Activated T-helper 2 cell treated with anti-CD3 and anti-CD28 coated beads, Interferon-gamma antibody, Interleukin-2, Interleukin-4, amounts not matched to agents 10 μg/mL and 5 μg/mL and 100 μg/mL, durations not matched to agents 14 hours and 24 hours and 36 hours (primary cell): ENCODE measurements around the gene PPP2R2C. TPM values are rescaled to one million over a fixed set of nuclear protein-coding genes. Genes with fewer than 3 reads are reported as not detected.

Experiments used
- DNase-seq: peaks from one replicate; pipeline ENCODE4 v3.0.0; 2021; ENCODE audit warnings: low spot score
- H3K27ac Mint-ChIP-seq: one replicate; pipeline ENCODE4 v1.8.0; 2021; ENCODE audit warnings: mixed read lengths
- H3K27me3 Mint-ChIP-seq: one replicate; pipeline ENCODE4 v1.8.0; 2021; ENCODE audit warnings: low read depth, mixed read lengths
- H3K36me3 Mint-ChIP-seq: one replicate; pipeline ENCODE4 v1.8.0; 2021; ENCODE audit warnings: low read depth, mixed read lengths
- H3K4me1 Mint-ChIP-seq: one replicate; pipeline ENCODE4 v1.8.0; 2021; ENCODE audit warnings: low read depth, mixed read lengths
- H3K4me3 Mint-ChIP-seq: one replicate; pipeline ENCODE4 v1.8.0; 2021; ENCODE audit warnings: low read depth, mild to moderate bottlenecking, moderate library complexity, mixed read lengths
- H3K9me3 Mint-ChIP-seq: one replicate; pipeline ENCODE4 v1.8.0; 2021; ENCODE audit warnings: mixed read lengths
- intact Hi-C: fragments of 100-400 bp; cut with micrococcal nuclease; formaldehyde crosslinking; loops from one replicate; pipeline ENCODE4 v1.15.1; 2023
- total RNA-seq: library from RNA; stranded (reverse); gene quantifications from 2 replicates; pipeline ENCODE4 v1.2.3, GENCODE V29; 2022

The PPP2R2C gene
- total RNA-seq, 1 donor from 2014 or later: not detected

- no peak overlapping the region for H3K27ac Mint-ChIP-seq
- no peaks in the 10 kb centered on the region for H3K36me3 Mint-ChIP-seq
- intact Hi-C loops: no loop called here
- H3K4me3 Mint-ChIP-seq: no peak overlapping the region
- peaks cover 43% of the 10 kb centered on the region for H3K27me3 Mint-ChIP-seq
- no peaks in the 10 kb centered on the region for H3K9me3 Mint-ChIP-seq
- H3K4me1 Mint-ChIP-seq: no peaks in the 10 kb centered on the region
- no peak for DNase-seq
Measured at GRCh38 chr4:6470502-6471306, 1.7 kb downstream of the PPP2R2C start.

GRCh38 chr4:6469898-6470501, 2.4 kb downstream of the PPP2R2C start:
- peaks cover 39% of the 10 kb centered on the region for H3K27me3 Mint-ChIP-seq
- no peak overlapping the region for H3K4me3 Mint-ChIP-seq
- DNase-seq: no peak
- H3K9me3 Mint-ChIP-seq: no peaks in the 10 kb centered on the region
- H3K36me3 Mint-ChIP-seq: no peaks in the 10 kb centered on the region
- H3K4me1 Mint-ChIP-seq: no peaks in the 10 kb centered on the region
- intact Hi-C loops: no loop called here
- H3K27ac Mint-ChIP-seq: no peak overlapping the region

GRCh38 chr4:6469144-6469543, 3.3 kb downstream of the PPP2R2C start:
- Mint-ChIP-seq H3K27me3 (peaks cover 36% of the 10 kb centered on the region), H3K9me3 (no peaks in the 10 kb centered on the region), H3K4me1 (no peaks in the 10 kb centered on the region), H3K36me3 (no peaks in the 10 kb centered on the region), H3K4me3 (no peak overlapping the region), H3K27ac (no peak overlapping the region)
- intact Hi-C loops: no loop called here
- DNase-seq: no peak

- Mint-ChIP-seq H3K27ac (no peak overlapping the region), H3K9me3 (no peaks in the 10 kb centered on the region), H3K27me3 (peaks cover 30% of the 10 kb centered on the region), H3K4me1 (no peaks in the 10 kb centered on the region), H3K36me3 (no peaks in the 10 kb centered on the region), H3K4me3 (no peak overlapping the region)
- DNase-seq: no peak
- intact Hi-C loops: no loop called here
Measured at GRCh38 chr4:6468376-6468775, 4.0 kb downstream of the PPP2R2C start.

GRCh38 chr4:6467600-6467999, 4.8 kb downstream of the PPP2R2C start:
- Mint-ChIP-seq H3K36me3 (no peaks in the 10 kb centered on the region), H3K27ac (no peak overlapping the region), H3K4me3 (no peak overlapping the region), H3K4me1 (no peaks in the 10 kb centered on the region), H3K9me3 (no peaks in the 10 kb centered on the region), H3K27me3 (peaks cover 23% of the 10 kb centered on the region)
- intact Hi-C loops: no loop called here
- no peak for DNase-seq

- H3K4me3 Mint-ChIP-seq: no peak overlapping the region
- H3K27ac Mint-ChIP-seq: no peak overlapping the region
- no peaks in the 10 kb centered on the region for H3K36me3 Mint-ChIP-seq
- peaks cover 22% of the 10 kb centered on the region for H3K27me3 Mint-ChIP-seq
- intact Hi-C loops: no loop called here
- no peaks in the 10 kb centered on the region for H3K9me3 Mint-ChIP-seq
- no peak for DNase-seq
- H3K4me1 Mint-ChIP-seq: no peaks in the 10 kb centered on the region
Measured at GRCh38 chr4:6466756-6467381, 5.5 kb downstream of the PPP2R2C start.

GRCh38 chr4:6465955-6466354, 6.5 kb downstream of the PPP2R2C start:
- Mint-ChIP-seq H3K36me3 (no peaks in the 10 kb centered on the region), H3K4me1 (no peaks in the 10 kb centered on the region), H3K27ac (no peak overlapping the region), H3K27me3 (peaks cover 22% of the 10 kb centered on the region), H3K4me3 (no peak overlapping the region), H3K9me3 (no peaks in the 10 kb centered on the region)
- intact Hi-C loops: no loop called here
- no peak for DNase-seq

GRCh38 chr4:6464842-6465588, 7.4 kb downstream of the PPP2R2C start:
- intact Hi-C loops: no loop called here
- no peaks in the 10 kb centered on the region for H3K4me1 Mint-ChIP-seq
- no peaks in the 10 kb centered on the region for H3K9me3 Mint-ChIP-seq
- no peak overlapping the region for H3K4me3 Mint-ChIP-seq
- no peak overlapping the region for H3K27ac Mint-ChIP-seq
- peaks cover 18% of the 10 kb centered on the region for H3K27me3 Mint-ChIP-seq
- H3K36me3 Mint-ChIP-seq: no peaks in the 10 kb centered on the region
- DNase-seq: no peak

GRCh38 chr4:6463311-6464289, 8.8 kb downstream of the PPP2R2C start:
- H3K4me3 Mint-ChIP-seq: no peak overlapping the region
- H3K36me3 Mint-ChIP-seq: no peaks in the 10 kb centered on the region
- H3K27me3 Mint-ChIP-seq: peaks cover 4% of the 10 kb centered on the region

GRCh38 chr4:6461301-6462165, 10.9 kb downstream of the PPP2R2C start:
- H3K36me3 Mint-ChIP-seq: no peaks in the 10 kb centered on the region
- no peak overlapping the region for H3K27ac Mint-ChIP-seq

More at GRCh38 chr4:6463311-6464289, 8.8 kb downstream of the PPP2R2C start:
- Mint-ChIP-seq H3K9me3 (no peaks in the 10 kb centered on the region), H3K27ac (no peak overlapping the region), H3K4me1 (no peaks in the 10 kb centered on the region)
- intact Hi-C loops: no loop called here
- no peak for DNase-seq

GRCh38 chr4:6460876-6461275, 11.5 kb downstream of the PPP2R2C start:
- Mint-ChIP-seq H3K27ac (no peak overlapping the region), H3K36me3 (no peaks in the 10 kb centered on the region), H3K9me3 (no peaks in the 10 kb centered on the region), H3K4me1 (no peaks in the 10 kb centered on the region), H3K27me3 (no peaks in the 10 kb centered on the region), H3K4me3 (no peak overlapping the region)
- intact Hi-C loops: no loop called here
- DNase-seq: no peak

More at GRCh38 chr4:6461301-6462165, 10.9 kb downstream of the PPP2R2C start:
- Mint-ChIP-seq H3K9me3 (no peaks in the 10 kb centered on the region), H3K4me1 (no peaks in the 10 kb centered on the region), H3K4me3 (no peak overlapping the region), H3K27me3 (peaks cover 4% of the 10 kb centered on the region)
- intact Hi-C loops: no loop called here
- DNase-seq: no peak
